ENCODE results near the gene LFNG. TPM values are rescaled to one million over a fixed set of nuclear protein-coding genes. Genes with fewer than 3 reads are reported as not detected.

LFNG gene
- total and polyA plus RNA-seq, 4 donors, result 0.22 to 2.9 (median 2.6) TPM

DNA sequence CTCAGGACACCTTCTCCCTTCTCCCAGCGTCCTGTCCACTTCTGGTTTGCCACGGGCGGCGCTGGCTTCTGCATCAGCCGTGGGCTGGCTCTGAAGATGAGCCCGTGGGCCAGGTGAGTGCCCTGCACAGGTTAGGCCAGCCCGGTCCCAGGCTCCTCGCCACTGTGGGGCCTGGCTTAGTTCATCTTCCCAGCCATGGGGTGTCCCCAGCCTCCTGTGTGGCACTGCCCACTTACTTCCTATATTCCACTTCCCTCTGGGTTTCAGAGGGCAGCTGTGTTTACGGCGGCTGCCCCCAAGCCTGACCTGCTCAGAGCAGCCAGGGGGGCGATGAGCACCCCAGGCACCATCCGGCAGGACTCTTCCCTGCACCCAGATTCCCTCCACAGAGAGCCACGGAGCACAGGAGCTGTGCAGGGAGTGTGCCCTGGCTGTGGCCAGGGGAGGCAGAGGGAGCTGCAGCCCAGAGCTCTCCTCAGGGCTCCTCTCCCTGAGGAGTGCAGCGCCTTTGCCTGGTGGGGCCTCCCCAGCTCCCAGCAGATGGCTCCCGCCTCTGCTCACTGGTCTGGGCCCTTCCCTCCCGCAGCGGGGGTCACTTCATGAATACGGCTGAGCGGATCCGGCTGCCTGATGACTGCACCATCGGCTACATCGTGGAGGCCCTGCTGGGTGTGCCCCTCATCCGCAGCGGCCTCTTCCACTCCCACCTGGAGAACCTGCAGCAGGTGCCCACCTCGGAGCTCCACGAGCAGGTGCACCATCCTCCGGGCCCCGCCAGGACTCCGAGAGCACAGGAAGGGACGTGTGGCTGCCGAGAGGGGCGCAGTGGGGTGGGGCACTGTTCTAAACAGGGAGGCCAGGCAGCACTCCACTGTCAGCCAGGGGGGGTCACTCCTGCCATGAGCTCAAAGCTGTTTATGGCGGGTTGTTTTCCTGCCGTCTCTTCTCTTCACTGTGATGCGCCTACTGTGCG, 6.4 kb downstream of the LFNG start:
- TF ChIP-seq, protein P1, sequence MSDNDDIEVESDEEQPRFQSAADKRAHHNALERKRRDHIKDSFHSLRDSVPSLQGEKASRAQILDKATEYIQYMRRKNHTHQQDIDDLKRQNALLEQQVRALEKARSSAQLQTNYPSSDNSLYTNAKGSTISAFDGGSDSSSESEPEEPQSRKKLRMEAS (IDR thresholded peaks at IDR 0.05), result no peak
- TF ChIP-seq EGR1 (IDR thresholded peaks at IDR 0.05; ENCODE audit: low read depth in 2 of 2) (no peak), SP1 (IDR thresholded peaks at IDR 0.05) (no peak), ZBTB33 (IDR thresholded peaks at IDR 0.05) (no peak), FOXA1 (IDR thresholded peaks at IDR 0.05) (no peak), JUND (IDR thresholded peaks at IDR 0.05) (no peak), TAF1 (conservative IDR thresholded peaks at IDR 0.05) (no peak), RAD21 (IDR thresholded peaks at IDR 0.05) (no peak), RXRA (IDR thresholded peaks at IDR 0.05) (no peak), FOXA2 (IDR thresholded peaks at IDR 0.05) (no peak), NR2F2 (IDR thresholded peaks at IDR 0.05) (no peak), HNF4G (IDR thresholded peaks at IDR 0.05) (no peak), GABPA (IDR thresholded peaks at IDR 0.05 in 1 of 2, conservative IDR thresholded peaks at IDR 0.05 in 1 of 2) (no peak), YY1 (IDR thresholded peaks at IDR 0.05) (no peak), HNF4A (conservative IDR thresholded peaks at IDR 0.05) (no peak)
- TF ChIP-seq, protein P2, sequence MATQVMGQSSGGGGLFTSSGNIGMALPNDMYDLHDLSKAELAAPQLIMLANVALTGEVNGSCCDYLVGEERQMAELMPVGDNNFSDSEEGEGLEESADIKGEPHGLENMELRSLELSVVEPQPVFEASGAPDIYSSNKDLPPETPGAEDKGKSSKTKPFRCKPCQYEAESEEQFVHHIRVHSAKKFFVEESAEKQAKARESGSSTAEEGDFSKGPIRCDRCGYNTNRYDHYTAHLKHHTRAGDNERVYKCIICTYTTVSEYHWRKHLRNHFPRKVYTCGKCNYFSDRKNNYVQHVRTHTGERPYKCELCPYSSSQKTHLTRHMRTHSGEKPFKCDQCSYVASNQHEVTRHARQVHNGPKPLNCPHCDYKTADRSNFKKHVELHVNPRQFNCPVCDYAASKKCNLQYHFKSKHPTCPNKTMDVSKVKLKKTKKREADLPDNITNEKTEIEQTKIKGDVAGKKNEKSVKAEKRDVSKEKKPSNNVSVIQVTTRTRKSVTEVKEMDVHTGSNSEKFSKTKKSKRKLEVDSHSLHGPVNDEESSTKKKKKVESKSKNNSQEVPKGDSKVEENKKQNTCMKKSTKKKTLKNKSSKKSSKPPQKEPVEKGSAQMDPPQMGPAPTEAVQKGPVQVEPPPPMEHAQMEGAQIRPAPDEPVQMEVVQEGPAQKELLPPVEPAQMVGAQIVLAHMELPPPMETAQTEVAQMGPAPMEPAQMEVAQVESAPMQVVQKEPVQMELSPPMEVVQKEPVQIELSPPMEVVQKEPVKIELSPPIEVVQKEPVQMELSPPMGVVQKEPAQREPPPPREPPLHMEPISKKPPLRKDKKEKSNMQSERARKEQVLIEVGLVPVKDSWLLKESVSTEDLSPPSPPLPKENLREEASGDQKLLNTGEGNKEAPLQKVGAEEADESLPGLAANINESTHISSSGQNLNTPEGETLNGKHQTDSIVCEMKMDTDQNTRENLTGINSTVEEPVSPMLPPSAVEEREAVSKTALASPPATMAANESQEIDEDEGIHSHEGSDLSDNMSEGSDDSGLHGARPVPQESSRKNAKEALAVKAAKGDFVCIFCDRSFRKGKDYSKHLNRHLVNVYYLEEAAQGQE (IDR thresholded peaks at IDR 0.05), result no peak
- TF ChIP-seq, protein P3, sequence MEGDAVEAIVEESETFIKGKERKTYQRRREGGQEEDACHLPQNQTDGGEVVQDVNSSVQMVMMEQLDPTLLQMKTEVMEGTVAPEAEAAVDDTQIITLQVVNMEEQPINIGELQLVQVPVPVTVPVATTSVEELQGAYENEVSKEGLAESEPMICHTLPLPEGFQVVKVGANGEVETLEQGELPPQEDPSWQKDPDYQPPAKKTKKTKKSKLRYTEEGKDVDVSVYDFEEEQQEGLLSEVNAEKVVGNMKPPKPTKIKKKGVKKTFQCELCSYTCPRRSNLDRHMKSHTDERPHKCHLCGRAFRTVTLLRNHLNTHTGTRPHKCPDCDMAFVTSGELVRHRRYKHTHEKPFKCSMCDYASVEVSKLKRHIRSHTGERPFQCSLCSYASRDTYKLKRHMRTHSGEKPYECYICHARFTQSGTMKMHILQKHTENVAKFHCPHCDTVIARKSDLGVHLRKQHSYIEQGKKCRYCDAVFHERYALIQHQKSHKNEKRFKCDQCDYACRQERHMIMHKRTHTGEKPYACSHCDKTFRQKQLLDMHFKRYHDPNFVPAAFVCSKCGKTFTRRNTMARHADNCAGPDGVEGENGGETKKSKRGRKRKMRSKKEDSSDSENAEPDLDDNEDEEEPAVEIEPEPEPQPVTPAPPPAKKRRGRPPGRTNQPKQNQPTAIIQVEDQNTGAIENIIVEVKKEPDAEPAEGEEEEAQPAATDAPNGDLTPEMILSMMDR (IDR thresholded peaks at IDR 0.05; ENCODE audit: low read depth, low read length, missing input control), result no peak
- TF ChIP-seq, protein P4, sequence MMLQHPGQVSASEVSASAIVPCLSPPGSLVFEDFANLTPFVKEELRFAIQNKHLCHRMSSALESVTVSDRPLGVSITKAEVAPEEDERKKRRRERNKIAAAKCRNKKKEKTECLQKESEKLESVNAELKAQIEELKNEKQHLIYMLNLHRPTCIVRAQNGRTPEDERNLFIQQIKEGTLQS (IDR thresholded peaks at IDR 0.05), result no peak
- Histone ChIP-seq H3K27me3 (ENCODE audit: control insufficient read depth in 4 of 4, insufficient read depth in 4 of 4, low read length in 3 of 4) (no peaks in the 10 kb centered on the region), H3K9ac (ENCODE audit: low read depth in 1 of 2, low read length in 2 of 2) (no peak overlapping the region), H3K9me3 (ENCODE audit: control insufficient read depth in 4 of 4, low read length in 3 of 4) (no peaks in the 10 kb centered on the region), H3K4me1 (ENCODE audit: control insufficient read depth in 4 of 4, insufficient read depth in 4 of 4, low read length in 3 of 4) (peaks cover 0 to 28% (median 4%) of the 10 kb centered on the region in 4 donors), H3K36me3 (ENCODE audit: control insufficient read depth in 4 of 4, insufficient read depth in 3 of 4, low read depth in 1 of 4, low read length in 3 of 4) (no peaks in the 10 kb centered on the region), H3K4me3 (ENCODE audit: low read depth in 1 of 3, low read length in 3 of 3) (no peak overlapping the region), H3K27ac (ENCODE audit: low read depth in 1 of 2, low read length in 2 of 2) (no peak overlapping the region)
- 82% methylated on average over 36 of the region's 36 CpGs for WGBS
- no peak for DNase-seq (ENCODE audit: low spot score)
